Peyer's patch (tissue), 4 donors: Measurements from ENCODE around the gene FARS2. TPM values are rescaled to one million over a fixed set of nuclear protein-coding genes. Genes with fewer than 3 reads are reported as not detected.

Source experiments
- DNase-seq, 3 donors: peaks; one replicate each; pipeline ENCODE4 v3.0.0-alpha.2; 2017 to 2019
- H3K27ac ChIP-seq, 4 donors: fragments of 200-600 bp; sonication (generic); one replicate each; pipeline ENCODE4 v1.5.1; 2016 to 2019
- H3K27me3 ChIP-seq, 2 donors: fragments of 200-600 bp; sonication (generic); one replicate each; pipeline ENCODE4 v1.5.1; 2019
- H3K36me3 ChIP-seq, 3 donors: fragments of 200-600 bp; sonication (generic); one replicate each; pipeline ENCODE4 v1.5.1; 2016 to 2019
- H3K4me1 ChIP-seq, 4 donors: fragments of 200-600 bp; sonication (generic); one replicate each; pipeline ENCODE4 v1.5.1; 2016 to 2019
- H3K4me3 ChIP-seq, 4 donors: fragments of 200-600 bp; sonication (generic); 1 replicate in 3 of 4; 2 replicates in 1 of 4; pipeline ENCODE4 v1.5.1; 2016 to 2019; ENCODE audit warnings: mild to moderate bottlenecking in 1 of 4
- H3K9me3 ChIP-seq, 4 donors: fragments of 200-600 bp; sonication (generic); one replicate each; pipeline ENCODE4 v1.5.1; 2016 to 2019; ENCODE audit warnings: mild to moderate bottlenecking in 1 of 4
- CTCF ChIP-seq, 6 experiments: fragments of 450-650 bp in 4 of 6; fragments of 200-600 bp in 2 of 6; sonication (generic) in 1 of 6; IDR thresholded peaks; one replicate each; pipeline ENCODE4 v1.5.1; 2017 to 2019; ENCODE audit warnings: antibody characterized with exemption in 6 of 6, mild to moderate bottlenecking in 3 of 6, moderate library complexity in 1 of 6
- POLR2A ChIP-seq, 2 donors: fragments of 450-650 bp; IDR thresholded peaks; one replicate each; pipeline ENCODE4 v1.5.1; 2017; ENCODE audit warnings: antibody characterized with exemption in 2 of 2, mild to moderate bottlenecking in 2 of 2, moderate library complexity in 2 of 2
- total RNA-seq, 4 donors: library from RNA; depleted of rRNA; stranded (reverse); fragments of >200 nt; gene quantifications; one replicate each; pipeline ENCODE4 v1.1.0, GENCODE V29; 2016

FARS2 gene
- total RNA-seq, 4 donors from 2014 or later: 9.5 to 42.1 (median 17.1) TPM

GRCh38 chr6:5302995-5303622 lies 41.8 kb downstream of the FARS2 start:
- H3K27me3 ChIP-seq: no peaks in the 10 kb centered on the region
- H3K9me3 ChIP-seq: no peaks in the 10 kb centered on the region
- peak; percentile 61 to 81 (median 61) for DNase-seq
- no peak overlapping the region for H3K4me3 ChIP-seq
- no peaks in the 10 kb centered on the region for H3K36me3 ChIP-seq
- peak overlapping the region in 1 of 4 donors; percentile 1 for H3K27ac ChIP-seq
- no peak for TF ChIP-seq POLR2A (IDR thresholded peaks at IDR 0.05)
- TF ChIP-seq CTCF (IDR thresholded peaks at IDR 0.05): peak; percentile 18 to 70 (median 56)
- no peaks in the 10 kb centered on the region for H3K4me1 ChIP-seq

GRCh38 chr6:5303682-5304081 lies 42.4 kb downstream of the FARS2 start:
- H3K9me3 ChIP-seq: no peaks in the 10 kb centered on the region
- H3K27ac ChIP-seq: no peak overlapping the region
- H3K27me3 ChIP-seq: no peaks in the 10 kb centered on the region
- H3K4me3 ChIP-seq: no peak overlapping the region
- no peak for TF ChIP-seq CTCF (IDR thresholded peaks at IDR 0.05)
- TF ChIP-seq POLR2A (IDR thresholded peaks at IDR 0.05): no peak
- no peak for DNase-seq
- no peaks in the 10 kb centered on the region for H3K36me3 ChIP-seq
- no peaks in the 10 kb centered on the region for H3K4me1 ChIP-seq

GRCh38 chr6:5305968-5306626 lies 44.8 kb downstream of the FARS2 start:
- H3K4me3 ChIP-seq: no peak overlapping the region
- no peak for DNase-seq
- H3K4me1 ChIP-seq: no peaks in the 10 kb centered on the region
- no peaks in the 10 kb centered on the region for H3K36me3 ChIP-seq
- no peaks in the 10 kb centered on the region for H3K27me3 ChIP-seq
- no peaks in the 10 kb centered on the region for H3K9me3 ChIP-seq
- TF ChIP-seq CTCF (IDR thresholded peaks at IDR 0.05) (no peak), POLR2A (IDR thresholded peaks at IDR 0.05) (no peak)
- H3K27ac ChIP-seq: no peak overlapping the region

- no peaks in the 10 kb centered on the region for H3K4me1 ChIP-seq
- no peaks in the 10 kb centered on the region for H3K9me3 ChIP-seq
- H3K27me3 ChIP-seq: no peaks in the 10 kb centered on the region
- H3K27ac ChIP-seq: no peak overlapping the region
- TF ChIP-seq CTCF (IDR thresholded peaks at IDR 0.05) (no peak), POLR2A (IDR thresholded peaks at IDR 0.05) (no peak)
- no peak for DNase-seq
- H3K36me3 ChIP-seq: no peaks in the 10 kb centered on the region
- H3K4me3 ChIP-seq: no peak overlapping the region
Measured at GRCh38 chr6:5307058-5307457, 45.7 kb downstream of the FARS2 start.

GRCh38 chr6:5308066-5308465 lies 46.8 kb downstream of the FARS2 start:
- Histone ChIP-seq H3K4me3 (no peak overlapping the region), H3K4me1 (no peaks in the 10 kb centered on the region), H3K27ac (no peak overlapping the region), H3K9me3 (no peaks in the 10 kb centered on the region), H3K36me3 (no peaks in the 10 kb centered on the region), H3K27me3 (no peaks in the 10 kb centered on the region)
- no peak for DNase-seq
- TF ChIP-seq POLR2A (IDR thresholded peaks at IDR 0.05) (no peak), CTCF (IDR thresholded peaks at IDR 0.05) (no peak)
